HepG2 (cell line): Measurements from ENCODE around the gene LRRTM2. TPM values are rescaled to one million over a fixed set of nuclear protein-coding genes. Genes with fewer than 3 reads are reported as not detected.

Source experiments
- ATAC-seq: fragments of 200-7000 bp; cut with Tn5 transposase; 3 replicates; pipeline ENCODE4 v1.9.1; 2020; ENCODE audit warnings: mild to moderate bottlenecking, moderate library complexity
- BruUV-seq: library from RNA; stranded (reverse); fragments of 400-500 nt; replicated peaks from 2 replicates; lab custom pipeline; 2021; lab: Mats Ljungman, UMichigan
- CTCF ChIA-PET: fragments of 300-600 bp; formaldehyde crosslinking; extraction: SDS; loops from one replicate; lab custom pipeline; 2021; ENCODE audit warnings: low total read pairs, inconsistent platforms, low intra/inter-chr PET ratio; lab: Yijun Ruan, JAX
- POLR2A ChIA-PET: fragments of 350-600 bp; sonication (Branson Sonifier 250); formaldehyde crosslinking; loops from one replicate; lab custom pipeline; 2020; ENCODE audit warnings: antibody characterized with exemption, inconsistent platforms; lab: Yijun Ruan, JAX
- DNase-seq: peaks from one replicate; pipeline ENCODE4 v3.0.0-alpha.2; 2015; ENCODE audit warnings: low spot score
- FAIRE-seq: peaks from 3 replicates; lab custom pipeline; 2011; peaks lifted over from hg19 to GRCh38; lab: Jason Lieb, UNC
- H2AFZ ChIP-seq: one replicate; pipeline ENCODE4 v1.6.1; 2011; ENCODE audit warnings: low read length, inconsistent platforms
- H3K27ac ChIP-seq: fragments of 300-600 bp; 3 replicates; pipeline ENCODE4 v1.8.0; 2011; ENCODE audit warnings: mixed run types, mild to moderate bottlenecking, mixed read lengths, low read length, inconsistent platforms; ENCODE audit not compliant: insufficient read depth; ENCODE audit errors: extremely low read length
- H3K27me3 ChIP-seq, 2 experiments: fragments of 200-600 bp in 1 of 2; 2 replicates in 1 of 2; 3 replicates in 1 of 2; pipeline versions ENCODE4 v1.6.0 to v1.8.0; 2011; ENCODE audit warnings: low read length in 2 of 2, mild to moderate bottlenecking in 2 of 2, moderate library complexity in 2 of 2, inconsistent platforms in 1 of 2; ENCODE audit not compliant: insufficient read depth in 2 of 2, control insufficient read depth in 1 of 2
- H3K36me3 ChIP-seq, 2 experiments: fragments of 200-600 bp in 1 of 2; replicated peaks in 1 of 2; 2 replicates in 1 of 2; 3 replicates in 1 of 2; pipeline versions ENCODE4 v1.5.1 to v1.8.0; 2011; ENCODE audit warnings: low read length in 2 of 2, inconsistent platforms in 1 of 2; ENCODE audit not compliant: insufficient read depth in 2 of 2, control insufficient read depth in 1 of 2
- H3K4me1 ChIP-seq: 2 replicates; pipeline ENCODE4 v1.5.1; 2012; ENCODE audit warnings: low read length, inconsistent platforms; ENCODE audit not compliant: insufficient read depth
- H3K4me2 ChIP-seq: 2 replicates; pipeline ENCODE4 v1.6.0; 2011; ENCODE audit warnings: low read depth, low read length, inconsistent platforms
- H3K4me3 ChIP-seq, 3 experiments: fragments of 200-600 bp in 1 of 3; sonication (generic), shearing (Covaris generic) in 1 of 3; replicated peaks in 1 of 3; 2 replicates each; pipeline ENCODE4 v1.5.1; 2011 to 2016; ENCODE audit warnings: low read length in 3 of 3, inconsistent platforms in 2 of 3, low read depth in 2 of 3, mild to moderate bottlenecking in 2 of 3, control low read depth in 1 of 3, mixed read lengths in 1 of 3; ENCODE audit not compliant: insufficient read depth in 1 of 3
- H3K79me2 ChIP-seq: one replicate; pipeline ENCODE4 v1.6.1; 2011; ENCODE audit warnings: low read length, inconsistent platforms; ENCODE audit not compliant: insufficient read depth
- H3K9ac ChIP-seq: 2 replicates; pipeline ENCODE4 v1.6.0; 2011; ENCODE audit warnings: mild to moderate bottlenecking, low read depth, low read length, inconsistent platforms; ENCODE audit not compliant: insufficient read depth
- H3K9me3 ChIP-seq: 2 replicates; pipeline ENCODE4 v1.5.1; 2012; ENCODE audit warnings: mild to moderate bottlenecking, low read length
- H4K20me1 ChIP-seq: 2 replicates; pipeline ENCODE4 v1.6.0; 2011; ENCODE audit warnings: inconsistent platforms, mild to moderate bottlenecking, low read length, moderate library complexity; ENCODE audit not compliant: insufficient read depth
- FOXA1 ChIP-seq, 2 experiments: fragments of 450-650 bp in 1 of 2; sonication (generic) in 1 of 2; formaldehyde crosslinking in 1 of 2; IDR thresholded peaks; 2 replicates each; pipeline versions ENCODE4 v1.4.0 to v1.6.1; 2016 to 2020; ENCODE audit warnings: missing genetic modification reagents in 1 of 2
- PITX1 ChIP-seq: sonication (generic); formaldehyde crosslinking; IDR thresholded peaks from 2 replicates; pipeline ENCODE4 v1.5.1; 2020; ENCODE audit warnings: mild to moderate bottlenecking, missing genetic modification reagents
- RBM22 ChIP-seq: fragments of 200-400 bp; formaldehyde crosslinking; optimal IDR thresholded peaks from 2 replicates; pipeline ENCODE3; 2017; ENCODE audit warnings: mild to moderate bottlenecking, low read length, moderate library complexity
- SP2 ChIP-seq: sonication (generic); formaldehyde crosslinking; IDR thresholded peaks from 2 replicates; pipeline ENCODE4 v1.5.1; 2020; ENCODE audit warnings: mild to moderate bottlenecking, missing genetic modification reagents
- STAG1 ChIP-seq: sonication (generic); formaldehyde crosslinking; IDR thresholded peaks from 2 replicates; pipeline ENCODE4 v1.4.0; 2020; ENCODE audit warnings: missing genetic modification reagents
- SUZ12 ChIP-seq: fragments of 150-350 bp; IDR thresholded peaks from 2 replicates; pipeline ENCODE4 v1.6.1; 2014; ENCODE audit warnings: low read depth, low read length
- ZNF33A ChIP-seq: sonication (generic); formaldehyde crosslinking; IDR thresholded peaks from 2 replicates; pipeline ENCODE4 v1.5.1; 2020; ENCODE audit warnings: missing genetic modification reagents, mild to moderate bottlenecking, moderate library complexity, borderline replicate concordance
- ZNF850 ChIP-seq: sonication (generic); formaldehyde crosslinking; conservative IDR thresholded peaks from 2 replicates; pipeline ENCODE4 v1.9.0; 2021; ENCODE audit warnings: mild to moderate bottlenecking, missing genetic modification reagents
- ZZZ3 ChIP-seq: sonication (generic); formaldehyde crosslinking; IDR thresholded peaks from 2 replicates; pipeline ENCODE4 v1.4.0; 2020; ENCODE audit warnings: missing genetic modification reagents, mild to moderate bottlenecking, borderline replicate concordance
- WGBS: methylation state at CpG from one replicate; pipeline ENCODE4 v1.1.6; 2017; ENCODE audit warnings: low lambda C conversion rate; 5-methylcytosine and 5-hydroxymethylcytosine counted together
- in situ Hi-C: cut with HindIII; loops from 2 replicates; pipeline ENCODE4 v1.10.0; 2017; ENCODE audit warnings: low pct_unique_long_range_greater_than_20kb; ENCODE audit not compliant: extremely low pct_ligation_motif_present
- intact Hi-C: fragments of 100-400 bp; cut with micrococcal nuclease; formaldehyde crosslinking; loops from one replicate; pipeline ENCODE4 v1.10.0; 2022; ENCODE audit not compliant: unreplicated experiment
- polyA plus RNA-seq, 8 experiments: library from polyadenylated mRNA; depleted of rRNA in 3 of 8; stranded (reverse) in 7 of 8; unstranded in 1 of 8; fragments of >200 nt; fragmentation: Illumina TruSeq in 4 of 8; extraction: Trizol in 4 of 8; gene quantifications; 2 replicates each; pipeline versions ENCODE4 v1.2.1 to v1.2.3, GENCODE V29; 2011 to 2016; ENCODE audit warnings: low read depth in 4 of 8, missing spikeins in 1 of 8, mixed read lengths in 1 of 8; ENCODE audit not compliant: insufficient read depth in 1 of 8
- total RNA-seq, 5 experiments: library from RNA; depleted of rRNA; stranded (reverse); fragments of >200 nt; fragmentation: Illumina TruSeq; extraction: Trizol; gene quantifications; 2 replicates each; pipeline ENCODE4 v1.2.3, GENCODE V29; 2016; ENCODE audit warnings: low read depth in 1 of 5
- TF ChIP-seq, protein P1 (sequence below): sonication (generic); formaldehyde crosslinking; IDR thresholded peaks from 2 replicates; pipeline ENCODE4 v1.5.0; 2020; ENCODE audit warnings: mild to moderate bottlenecking, missing genetic modification reagents, moderate library complexity
- TF ChIP-seq, protein P2 (sequence below): sonication (generic); formaldehyde crosslinking; IDR thresholded peaks from 2 replicates; pipeline ENCODE4 v1.8.0; 2022; ENCODE audit warnings: missing genetic modification reagents, low read depth, mild to moderate bottlenecking, borderline replicate concordance
- TF ChIP-seq, protein P3 (sequence below): sonication (generic); formaldehyde crosslinking; IDR thresholded peaks from 2 replicates; pipeline ENCODE4 v1.4.0; 2020; ENCODE audit warnings: missing genetic modification reagents, mild to moderate bottlenecking, borderline replicate concordance

Gene LRRTM2
- total and polyA plus RNA-seq, 2 of the 13 experiments (the other 11 are each of a cell fraction or from before 2014, with no cell fraction given) = not detected

DNA sequence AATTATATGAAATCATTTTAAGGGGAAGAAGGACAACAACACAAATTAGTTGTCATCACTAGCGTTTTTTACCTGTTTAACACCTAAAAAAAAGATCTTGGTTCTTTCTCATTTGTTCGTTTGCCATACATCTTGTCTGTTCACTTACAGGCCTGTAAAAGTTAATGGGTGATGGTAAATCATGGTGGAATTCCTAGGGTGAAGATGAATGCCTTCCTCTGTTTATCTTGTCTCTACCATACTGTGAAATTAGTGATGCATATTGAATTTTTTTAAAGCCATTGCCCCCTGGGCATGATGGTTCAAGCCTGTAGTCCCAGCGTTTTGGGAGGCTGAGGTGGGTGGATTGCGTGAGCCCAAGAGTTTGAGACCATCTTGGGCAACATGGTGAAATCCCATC lies 46.6 kb downstream of the LRRTM2 start:
- no peak overlapping the region for H3K27ac ChIP-seq
- WGBS = 74% methylated on average over 4 of the region's 4 CpGs
- H3K36me3 ChIP-seq = peaks cover 14 to 68% of the 10 kb centered on the region in 2 experiments
- peak; percentile 53 for TF ChIP-seq RBM22
- TF ChIP-seq PITX1 = no peak
- H3K9me3 ChIP-seq = no peaks in the 10 kb centered on the region
- H4K20me1 ChIP-seq = peaks cover 3% of the 10 kb centered on the region; the same call in 1 of the 2 replicates
- ChIA-PET POLR2A (no interaction called here), CTCF (no interaction called here)
- intact Hi-C loops = no loop called here
- no peak overlapping the region for H2AFZ ChIP-seq
- no peak for ATAC-seq
- DNase-seq = no peak
- H3K79me2 ChIP-seq = peaks cover 7% of the 10 kb centered on the region
- H3K9ac ChIP-seq = no peak overlapping the region
- in situ Hi-C loops = loop anchor here (10.0 kb wide), 1 partner anchor 436 kb away; no protein-coding TSS in a partner anchor
- no peak overlapping the region for H3K4me2 ChIP-seq
- H3K27me3 ChIP-seq = no peaks in the 10 kb centered on the region
- H3K4me3 ChIP-seq = no peak overlapping the region
- FAIRE-seq = no peak
- no TSS peak for BruUV-seq
- H3K4me1 ChIP-seq = no peaks in the 10 kb centered on the region

DNA sequence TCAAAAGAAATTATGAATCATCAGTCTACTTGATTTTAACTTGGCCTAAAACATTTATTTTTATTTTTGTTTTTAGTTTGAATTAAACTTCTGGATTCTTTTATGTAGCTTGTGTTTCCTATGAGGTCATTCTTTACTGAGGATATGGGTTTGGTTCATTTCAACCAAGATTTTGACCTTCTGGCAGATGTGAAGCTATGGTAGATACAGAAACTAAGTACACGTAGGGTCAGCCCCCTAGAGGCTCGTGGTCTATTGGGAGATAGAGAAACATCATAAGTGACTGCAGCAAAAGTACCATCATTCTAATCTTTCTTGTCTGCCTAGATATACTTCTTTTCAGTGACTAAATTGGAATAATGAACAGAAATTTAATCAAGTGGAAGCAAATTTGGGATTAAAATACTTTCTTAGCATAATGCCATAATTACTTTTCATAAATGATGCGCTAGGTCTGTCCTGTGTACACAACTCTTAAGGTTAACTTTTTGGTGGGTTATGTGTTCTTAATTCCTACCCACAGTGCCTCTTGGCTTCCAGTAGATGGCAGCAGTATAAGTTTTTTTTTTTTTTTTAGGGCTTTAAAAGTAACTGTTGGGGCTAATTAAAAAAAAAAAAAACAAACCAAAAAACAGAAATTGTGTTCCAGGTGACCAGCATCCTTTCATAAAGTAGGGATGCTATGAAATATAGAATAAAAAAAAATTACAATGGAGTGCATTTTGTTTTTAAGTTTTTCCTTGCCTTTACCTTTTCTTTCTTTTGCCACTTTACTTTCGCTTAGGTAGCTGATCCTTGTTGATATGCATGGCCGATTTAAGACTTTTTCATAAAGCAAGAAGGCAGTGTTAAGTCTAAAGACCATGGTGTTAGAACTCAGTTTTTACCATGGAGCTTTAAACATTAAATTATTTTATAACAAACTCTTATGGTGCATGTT lies 49.9 kb downstream of the LRRTM2 start:
- Histone ChIP-seq H3K4me1 (no peaks in the 10 kb centered on the region), H3K36me3 (peaks cover 11 to 50% of the 10 kb centered on the region in 2 experiments), H3K4me2 (no peak overlapping the region), H3K9me3 (no peaks in the 10 kb centered on the region), H3K79me2 (peaks cover 8% of the 10 kb centered on the region), H3K27ac (no peak overlapping the region), H4K20me1 (peaks cover 13% of the 10 kb centered on the region), H3K27me3 (no peaks in the 10 kb centered on the region), H2AFZ (no peak overlapping the region), H3K9ac (no peak overlapping the region), H3K4me3 (no peak overlapping the region)
- POLR2A ChIA-PET = interaction anchor here (1.3 kb wide), 1 partner anchor 373 kb away, joined by 3 read pairs; the partner anchor contains the start of gene SIL1
- ATAC-seq = peak; percentile 55; the same call in 2 of the 3 replicates
- in situ Hi-C loops (loop anchor here (10.0 kb wide), 1 partner anchor 440 kb away; no protein-coding TSS in a partner anchor), intact Hi-C loops (no loop called here)
- CTCF ChIA-PET = no interaction called here
- DNase-seq = peak; percentile 7
- BruUV-seq = no TSS peak
- 77% methylated on average over 5 of the region's 5 CpGs for WGBS
- no peak for FAIRE-seq
- TF ChIP-seq, protein P1, sequence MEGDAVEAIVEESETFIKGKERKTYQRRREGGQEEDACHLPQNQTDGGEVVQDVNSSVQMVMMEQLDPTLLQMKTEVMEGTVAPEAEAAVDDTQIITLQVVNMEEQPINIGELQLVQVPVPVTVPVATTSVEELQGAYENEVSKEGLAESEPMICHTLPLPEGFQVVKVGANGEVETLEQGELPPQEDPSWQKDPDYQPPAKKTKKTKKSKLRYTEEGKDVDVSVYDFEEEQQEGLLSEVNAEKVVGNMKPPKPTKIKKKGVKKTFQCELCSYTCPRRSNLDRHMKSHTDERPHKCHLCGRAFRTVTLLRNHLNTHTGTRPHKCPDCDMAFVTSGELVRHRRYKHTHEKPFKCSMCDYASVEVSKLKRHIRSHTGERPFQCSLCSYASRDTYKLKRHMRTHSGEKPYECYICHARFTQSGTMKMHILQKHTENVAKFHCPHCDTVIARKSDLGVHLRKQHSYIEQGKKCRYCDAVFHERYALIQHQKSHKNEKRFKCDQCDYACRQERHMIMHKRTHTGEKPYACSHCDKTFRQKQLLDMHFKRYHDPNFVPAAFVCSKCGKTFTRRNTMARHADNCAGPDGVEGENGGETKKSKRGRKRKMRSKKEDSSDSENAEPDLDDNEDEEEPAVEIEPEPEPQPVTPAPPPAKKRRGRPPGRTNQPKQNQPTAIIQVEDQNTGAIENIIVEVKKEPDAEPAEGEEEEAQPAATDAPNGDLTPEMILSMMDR = no peak
- TF ChIP-seq STAG1 (CRISPR knock-in tag) (0 out of 2 replicates have a peak, but pooled peaks have one; percentile 4), SP2 (CRISPR knock-in tag) (no peak), ZNF33A (no peak), FOXA1 (IDR thresholded peaks at IDR 0.05) (no peak), FOXA1 (CRISPR knock-in tag; IDR thresholded peaks at IDR 0.05) (0 out of 2 replicates have a peak, but pooled peaks have one; percentile 16), ZNF850 (no peak), ZZZ3 (CRISPR knock-in tag) (no peak), SUZ12 (no peak)
- TF ChIP-seq, protein P2, sequence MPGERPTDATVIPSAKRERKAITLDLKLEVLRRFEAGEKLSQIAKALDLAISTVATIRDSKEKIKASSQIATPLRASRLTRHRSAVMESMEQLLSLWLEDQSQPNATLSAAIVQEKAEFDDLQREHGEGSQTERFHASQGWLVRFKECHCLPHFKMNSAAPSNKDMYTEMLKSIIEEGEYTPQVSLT (CRISPR knock-in tag) = no peak
- TF ChIP-seq, protein P3, sequence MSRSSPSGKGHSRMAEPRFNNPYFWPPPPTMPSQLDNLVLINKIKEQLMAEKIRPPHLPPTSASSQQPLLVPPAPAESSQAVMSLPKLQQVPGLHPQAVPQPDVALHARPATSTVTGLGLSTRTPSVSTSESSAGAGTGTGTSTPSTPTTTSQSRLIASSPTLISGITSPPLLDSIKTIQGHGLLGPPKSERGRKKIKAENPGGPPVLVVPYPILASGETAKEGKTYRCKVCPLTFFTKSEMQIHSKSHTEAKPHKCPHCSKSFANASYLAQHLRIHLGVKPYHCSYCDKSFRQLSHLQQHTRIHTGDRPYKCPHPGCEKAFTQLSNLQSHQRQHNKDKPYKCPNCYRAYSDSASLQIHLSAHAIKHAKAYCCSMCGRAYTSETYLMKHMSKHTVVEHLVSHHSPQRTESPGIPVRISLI (CRISPR knock-in tag) = peak; percentile 76
